Measurements from ENCODE around the gene ASIC4. TPM values are rescaled to one million over a fixed set of nuclear protein-coding genes. Genes with fewer than 3 reads are reported as not detected.

ASIC4 gene
- total and polyA plus RNA-seq, 2 of the 13 experiments (the other 11 are each of a cell fraction or from before 2014, with no cell fraction given), result 0.03 TPM; not detected in 1

DNA sequence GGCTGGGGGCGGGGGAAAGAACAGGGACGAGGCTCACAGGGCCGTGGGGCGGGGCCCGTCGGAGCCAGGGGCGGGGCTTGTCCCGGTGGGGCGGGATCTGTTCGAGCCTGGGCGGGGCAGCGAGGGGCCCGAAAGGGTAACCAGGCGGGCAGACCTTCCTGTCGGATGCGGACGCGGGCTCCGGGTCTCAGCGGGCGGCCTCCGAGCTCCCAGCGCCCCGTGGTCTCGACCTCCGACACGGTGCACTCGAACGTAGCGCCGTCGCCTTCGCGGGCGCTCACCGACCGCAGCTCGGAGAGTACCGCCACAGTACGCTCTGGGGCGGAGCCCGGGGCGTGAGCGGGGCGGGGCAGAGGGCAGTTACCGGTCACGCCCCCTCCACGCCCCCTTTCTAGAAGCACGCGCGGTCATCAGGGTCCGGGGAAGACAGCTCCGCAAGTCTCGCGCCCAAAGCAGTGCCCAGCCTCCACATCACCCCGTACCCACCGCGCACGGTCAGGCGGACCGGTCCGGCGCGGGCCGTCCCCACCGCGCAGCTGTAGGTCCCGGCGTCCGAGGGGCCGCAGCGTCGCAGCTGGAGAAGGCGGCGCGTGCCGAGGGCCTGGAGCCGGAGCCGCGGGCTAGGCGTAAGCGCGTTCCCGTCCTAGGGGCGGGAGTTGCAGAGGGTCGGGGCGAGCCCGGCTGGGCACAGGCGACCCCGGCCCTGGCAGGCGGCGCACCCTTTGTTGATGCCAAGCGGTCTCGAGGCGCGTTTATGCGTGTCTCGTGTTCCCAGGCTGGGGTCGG is 38.3 kb downstream of the ASIC4 start (continued):
- TF ChIP-seq, protein P1, sequence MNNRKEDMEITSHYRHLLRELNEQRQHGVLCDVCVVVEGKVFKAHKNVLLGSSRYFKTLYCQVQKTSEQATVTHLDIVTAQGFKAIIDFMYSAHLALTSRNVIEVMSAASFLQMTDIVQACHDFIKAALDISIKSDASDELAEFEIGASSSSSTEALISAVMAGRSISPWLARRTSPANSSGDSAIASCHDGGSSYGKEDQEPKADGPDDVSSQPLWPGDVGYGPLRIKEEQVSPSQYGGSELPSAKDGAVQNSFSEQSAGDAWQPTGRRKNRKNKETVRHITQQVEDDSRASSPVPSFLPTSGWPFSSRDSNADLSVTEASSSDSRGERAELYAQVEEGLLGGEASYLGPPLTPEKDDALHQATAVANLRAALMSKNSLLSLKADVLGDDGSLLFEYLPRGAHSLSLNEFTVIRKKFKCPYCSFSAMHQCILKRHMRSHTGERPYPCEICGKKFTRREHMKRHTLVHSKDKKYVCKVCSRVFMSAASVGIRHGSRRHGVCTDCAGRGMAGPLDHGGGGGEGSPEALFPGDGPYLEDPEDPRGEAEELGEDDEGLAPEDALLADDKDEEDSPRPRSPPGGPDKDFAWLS (CRISPR knock-in tag; IDR thresholded peaks at IDR 0.05; ENCODE audit: borderline replicate concordance), result peak; percentile 90; the same call in 1 of the 2 replicates
- TF ChIP-seq ZNF547 (CRISPR knock-in tag; IDR thresholded peaks at IDR 0.05) (peak; percentile 83; the same call in 1 of the 2 replicates), ZNF343 (CRISPR knock-in tag; IDR thresholded peaks at IDR 0.05) (peak; percentile 70; the same call in 1 of the 2 replicates), ZNF746 (CRISPR knock-in tag; IDR thresholded peaks at IDR 0.05) (no peak), ZKSCAN1 (IDR thresholded peaks at IDR 0.05; ENCODE audit: low read length) (no peak), SNRNP70 (IDR thresholded peaks at IDR 0.05; ENCODE audit: low read depth, low read length) (no peak), SP5 (CRISPR knock-in tag; IDR thresholded peaks at IDR 0.05; ENCODE audit: borderline replicate concordance, low read depth) (peak; percentile 94), CBFB (CRISPR knock-in tag; IDR thresholded peaks at IDR 0.05) (peak; percentile 68), ZNF501 (CRISPR knock-in tag; IDR thresholded peaks at IDR 0.05) (peak; percentile 94), HOXA5 (CRISPR knock-in tag; IDR thresholded peaks at IDR 0.05) (peak; percentile 54; the same call in 1 of the 2 replicates), MXD4 (CRISPR knock-in tag; IDR thresholded peaks at IDR 0.05) (peak; percentile 77), CBX1 (IDR thresholded peaks at IDR 0.05; ENCODE audit: low read depth) (no peak), NCOA2 (CRISPR knock-in tag; IDR thresholded peaks at IDR 0.05) (no peak; the same call in 1 of the 2 replicates), GTF2F1 (IDR thresholded peaks at IDR 0.05; ENCODE audit: low read length) (no peak), KLF13 (CRISPR knock-in tag; IDR thresholded peaks at IDR 0.05) (peak; percentile 98), ZNF253 (CRISPR knock-in tag; IDR thresholded peaks at IDR 0.05; ENCODE audit: borderline replicate concordance) (no peak; the same call in 1 of the 2 replicates)
- TF ChIP-seq, protein P2, sequence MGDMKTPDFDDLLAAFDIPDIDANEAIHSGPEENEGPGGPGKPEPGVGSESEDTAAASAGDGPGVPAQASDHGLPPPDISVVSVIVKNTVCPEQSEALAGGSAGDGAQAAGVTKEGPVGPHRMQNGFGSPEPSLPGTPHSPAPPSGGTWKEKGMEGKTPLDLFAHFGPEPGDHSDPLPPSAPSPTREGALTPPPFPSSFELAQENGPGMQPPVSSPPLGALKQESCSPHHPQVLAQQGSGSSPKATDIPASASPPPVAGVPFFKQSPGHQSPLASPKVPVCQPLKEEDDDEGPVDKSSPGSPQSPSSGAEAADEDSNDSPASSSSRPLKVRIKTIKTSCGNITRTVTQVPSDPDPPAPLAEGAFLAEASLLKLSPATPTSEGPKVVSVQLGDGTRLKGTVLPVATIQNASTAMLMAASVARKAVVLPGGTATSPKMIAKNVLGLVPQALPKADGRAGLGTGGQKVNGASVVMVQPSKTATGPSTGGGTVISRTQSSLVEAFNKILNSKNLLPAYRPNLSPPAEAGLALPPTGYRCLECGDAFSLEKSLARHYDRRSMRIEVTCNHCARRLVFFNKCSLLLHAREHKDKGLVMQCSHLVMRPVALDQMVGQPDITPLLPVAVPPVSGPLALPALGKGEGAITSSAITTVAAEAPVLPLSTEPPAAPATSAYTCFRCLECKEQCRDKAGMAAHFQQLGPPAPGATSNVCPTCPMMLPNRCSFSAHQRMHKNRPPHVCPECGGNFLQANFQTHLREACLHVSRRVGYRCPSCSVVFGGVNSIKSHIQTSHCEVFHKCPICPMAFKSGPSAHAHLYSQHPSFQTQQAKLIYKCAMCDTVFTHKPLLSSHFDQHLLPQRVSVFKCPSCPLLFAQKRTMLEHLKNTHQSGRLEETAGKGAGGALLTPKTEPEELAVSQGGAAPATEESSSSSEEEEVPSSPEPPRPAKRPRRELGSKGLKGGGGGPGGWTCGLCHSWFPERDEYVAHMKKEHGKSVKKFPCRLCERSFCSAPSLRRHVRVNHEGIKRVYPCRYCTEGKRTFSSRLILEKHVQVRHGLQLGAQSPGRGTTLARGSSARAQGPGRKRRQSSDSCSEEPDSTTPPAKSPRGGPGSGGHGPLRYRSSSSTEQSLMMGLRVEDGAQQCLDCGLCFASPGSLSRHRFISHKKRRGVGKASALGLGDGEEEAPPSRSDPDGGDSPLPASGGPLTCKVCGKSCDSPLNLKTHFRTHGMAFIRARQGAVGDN (CRISPR knock-in tag; IDR thresholded peaks at IDR 0.05), result peak; percentile 97
- TF ChIP-seq, protein P3, sequence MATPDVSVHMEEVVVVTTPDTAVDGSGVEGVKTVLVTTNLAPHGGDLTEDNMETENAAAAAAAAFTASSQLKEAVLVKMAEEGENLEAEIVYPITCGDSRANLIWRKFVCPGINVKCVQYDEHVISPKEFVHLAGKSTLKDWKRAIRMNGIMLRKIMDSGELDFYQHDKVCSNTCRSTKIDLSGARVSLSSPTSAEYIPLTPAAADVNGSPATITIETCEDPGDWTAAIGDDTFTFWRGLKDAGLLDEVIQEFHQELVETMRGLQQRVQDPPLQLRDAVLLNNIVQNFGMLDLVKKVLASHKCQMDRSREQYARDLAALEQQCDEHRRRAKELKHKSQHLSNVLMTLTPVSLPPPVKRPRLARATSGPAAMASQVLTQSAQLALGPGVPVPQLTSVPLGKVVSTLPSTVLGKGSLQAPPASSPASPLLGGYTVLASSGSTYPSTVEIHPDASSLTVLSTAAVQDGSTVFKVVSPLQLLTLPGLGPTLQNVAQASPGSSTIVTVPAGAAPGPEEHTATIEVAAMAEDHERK (CRISPR knock-in tag; IDR thresholded peaks at IDR 0.05; ENCODE audit: low read depth), result peak; percentile 14; the same call in 1 of the 2 replicates
- TF ChIP-seq, protein P4, sequence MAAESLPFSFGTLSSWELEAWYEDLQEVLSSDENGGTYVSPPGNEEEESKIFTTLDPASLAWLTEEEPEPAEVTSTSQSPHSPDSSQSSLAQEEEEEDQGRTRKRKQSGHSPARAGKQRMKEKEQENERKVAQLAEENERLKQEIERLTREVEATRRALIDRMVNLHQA (CRISPR knock-in tag; IDR thresholded peaks at IDR 0.05), result no peak
- TF ChIP-seq, protein P5, sequence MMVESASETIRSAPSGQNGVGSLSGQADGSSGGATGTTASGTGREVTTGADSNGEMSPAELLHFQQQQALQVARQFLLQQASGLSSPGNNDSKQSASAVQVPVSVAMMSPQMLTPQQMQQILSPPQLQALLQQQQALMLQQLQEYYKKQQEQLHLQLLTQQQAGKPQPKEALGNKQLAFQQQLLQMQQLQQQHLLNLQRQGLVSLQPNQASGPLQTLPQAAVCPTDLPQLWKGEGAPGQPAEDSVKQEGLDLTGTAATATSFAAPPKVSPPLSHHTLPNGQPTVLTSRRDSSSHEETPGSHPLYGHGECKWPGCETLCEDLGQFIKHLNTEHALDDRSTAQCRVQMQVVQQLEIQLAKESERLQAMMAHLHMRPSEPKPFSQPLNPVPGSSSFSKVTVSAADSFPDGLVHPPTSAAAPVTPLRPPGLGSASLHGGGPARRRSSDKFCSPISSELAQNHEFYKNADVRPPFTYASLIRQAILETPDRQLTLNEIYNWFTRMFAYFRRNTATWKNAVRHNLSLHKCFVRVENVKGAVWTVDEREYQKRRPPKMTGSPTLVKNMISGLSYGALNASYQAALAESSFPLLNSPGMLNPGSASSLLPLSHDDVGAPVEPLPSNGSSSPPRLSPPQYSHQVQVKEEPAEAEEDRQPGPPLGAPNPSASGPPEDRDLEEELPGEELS (CRISPR knock-in tag; IDR thresholded peaks at IDR 0.05), result peak; percentile 55; the same call in 1 of the 2 replicates

Measured in HepG2 (cell line).